Endothelial cell of umbilical vein (primary cell): ENCODE data around the gene PLCD3. TPM values are rescaled to one million over a fixed set of nuclear protein-coding genes. Genes with fewer than 3 reads are reported as not detected.

Experiments
- BruUV-seq: library from RNA; stranded (reverse); fragments of 400-500 nt; replicated peaks from 2 replicates; lab custom pipeline; 2021; lab: Mats Ljungman, UMichigan
- CTCF ChIA-PET: fragments of 300-600, 350-600 bp; sonication (Branson Sonifier 250); formaldehyde crosslinking; loops from one replicate; lab custom pipeline; 2021; ENCODE audit warnings: antibody characterized with exemption, inconsistent platforms; lab: Charles Lee
- POLR2A ChIA-PET: fragments of 300-600, 350-600 bp; sonication (Branson Sonifier 250); formaldehyde crosslinking; loops from one replicate; lab custom pipeline; 2021; ENCODE audit warnings: antibody characterized with exemption, inconsistent platforms; lab: Charles Lee
- DNase-seq: peaks from one replicate; pipeline ENCODE4 v3.0.0-alpha.2; 2011; ENCODE audit warnings: low read depth, low spot score
- FAIRE-seq: peaks from 2 replicates; lab custom pipeline; 2011; peaks lifted over from hg19 to GRCh38; lab: Jason Lieb, UNC
- H2AFZ ChIP-seq: 2 replicates; pipeline ENCODE4 v1.6.0; 2012; ENCODE audit warnings: low read depth, low read length, control low read depth, inconsistent platforms
- H3K27ac ChIP-seq: 2 replicates; pipeline ENCODE4 v1.5.1; 2011; ENCODE audit warnings: low read depth, mild to moderate bottlenecking, control low read depth, low read length, moderate library complexity; ENCODE audit not compliant: insufficient read depth
- H3K27me3 ChIP-seq, 2 experiments: 2 replicates each; pipeline versions ENCODE4 v1.6.0 to v1.6.1; 2011; ENCODE audit warnings: low read length in 2 of 2, mixed read lengths in 1 of 2; ENCODE audit not compliant: control insufficient read depth in 2 of 2, insufficient read depth in 2 of 2
- H3K36me3 ChIP-seq, 2 experiments: 2 replicates in 1 of 2; 3 replicates in 1 of 2; pipeline ENCODE4 v1.5.1; 2011; ENCODE audit warnings: low read length in 2 of 2, mild to moderate bottlenecking in 1 of 2, moderate library complexity in 1 of 2; ENCODE audit not compliant: control insufficient read depth in 2 of 2, insufficient read depth in 2 of 2; ENCODE audit errors: extremely low read depth in 1 of 2
- H3K4me1 ChIP-seq: 3 replicates; pipeline ENCODE4 v1.5.1; 2011; ENCODE audit warnings: mild to moderate bottlenecking, low read length; ENCODE audit not compliant: control insufficient read depth, insufficient read depth; ENCODE audit errors: extremely low read depth
- H3K4me2 ChIP-seq: 2 replicates; pipeline ENCODE4 v1.6.1; 2011; ENCODE audit warnings: low read length, control low read depth, mixed read lengths; ENCODE audit not compliant: insufficient read depth
- H3K4me3 ChIP-seq, 3 experiments: fragments of 200-600 bp in 1 of 3; sonication (generic), shearing (Covaris generic) in 1 of 3; replicated peaks in 1 of 3; 2 replicates each; pipeline ENCODE4 v1.5.1; 2011 to 2016; ENCODE audit warnings: control low read depth in 3 of 3, low read length in 3 of 3, mild to moderate bottlenecking in 2 of 3, inconsistent platforms in 1 of 3, low read depth in 1 of 3, moderate library complexity in 1 of 3; ENCODE audit not compliant: insufficient read depth in 1 of 3
- H3K79me2 ChIP-seq: 2 replicates; pipeline ENCODE4 v1.6.0; 2012; ENCODE audit warnings: low read length, inconsistent platforms; ENCODE audit not compliant: control insufficient read depth, insufficient read depth
- H3K9ac ChIP-seq: replicated peaks from 2 replicates; pipeline ENCODE3; 2011; ENCODE audit warnings: low read length, control low read depth; ENCODE audit not compliant: insufficient read depth; ENCODE audit errors: extremely low read depth
- H3K9me1 ChIP-seq: replicated peaks from 3 replicates; pipeline ENCODE4 v1.6.0; 2011; ENCODE audit warnings: mild to moderate bottlenecking, low read length; ENCODE audit not compliant: control insufficient read depth, insufficient read depth; ENCODE audit errors: extremely low read depth
- H3K9me3 ChIP-seq: replicated peaks from 2 replicates; pipeline ENCODE4 v1.5.1; 2012; ENCODE audit warnings: low read length, inconsistent platforms; ENCODE audit not compliant: control insufficient read depth, insufficient read depth
- H4K20me1 ChIP-seq: replicated peaks from 2 replicates; pipeline ENCODE3; 2011; ENCODE audit warnings: mild to moderate bottlenecking, low read length; ENCODE audit not compliant: control insufficient read depth, insufficient read depth; ENCODE audit errors: extremely low read depth
- EZH2 ChIP-seq: IDR thresholded peaks from 2 replicates; pipeline ENCODE4 v1.6.1; 2012; ENCODE audit warnings: borderline replicate concordance, low read depth, mild to moderate bottlenecking, moderate library complexity, low read length, inconsistent platforms; ENCODE audit not compliant: severe bottlenecking
- FOS ChIP-seq: IDR thresholded peaks from 2 replicates; pipeline ENCODE4 v1.6.1; 2011; ENCODE audit warnings: mild to moderate bottlenecking, low read length, moderate library complexity, borderline replicate concordance; ENCODE audit not compliant: insufficient read depth
- GATA2 ChIP-seq: IDR thresholded peaks from 2 replicates; pipeline ENCODE4 v1.7.0; 2011; ENCODE audit warnings: low read depth, mild to moderate bottlenecking, moderate library complexity, mixed read lengths, low read length; ENCODE audit not compliant: insufficient read length, insufficient read depth
- JUN ChIP-seq: IDR thresholded peaks from 2 replicates; pipeline ENCODE4 v1.6.1; 2011; ENCODE audit warnings: borderline replicate concordance, low read depth; ENCODE audit not compliant: insufficient read length, insufficient read depth
- MAX ChIP-seq: IDR thresholded peaks from 2 replicates; pipeline ENCODE4 v1.6.1; 2011; ENCODE audit not compliant: insufficient read depth, insufficient read length
- MYC ChIP-seq: IDR thresholded peaks from one replicate; pipeline ENCODE4 v1.6.1; 2011; ENCODE audit warnings: mild to moderate bottlenecking, low read depth, low read length
- POLR2A ChIP-seq: IDR thresholded peaks from 2 replicates; pipeline ENCODE4 v1.6.1; 2012; ENCODE audit warnings: low read depth, mild to moderate bottlenecking, control low read depth, low read length
- POLR2AphosphoS5 ChIP-seq: IDR thresholded peaks from 2 replicates; pipeline ENCODE4 v1.6.1; 2012; ENCODE audit warnings: low read depth, mild to moderate bottlenecking, control low read depth, low read length, moderate library complexity; ENCODE audit not compliant: insufficient read depth
- dilution Hi-C: fragments of 300-500 bp; cut with MboI; formaldehyde crosslinking; loops from one replicate; pipeline ENCODE4 v1.15.0; 2019; ENCODE audit warnings: low sequenced_read_pairs; ENCODE audit not compliant: extremely low pct_ligation_motif_present
- intact Hi-C: fragments of 100-400 bp; cut with micrococcal nuclease; formaldehyde crosslinking; loops from one replicate; pipeline ENCODE4 v1.10.0; 2022
- polyA plus RNA-seq, 4 experiments: library from polyadenylated mRNA; depleted of rRNA in 3 of 4; stranded (reverse) in 3 of 4; unstranded in 1 of 4; fragments of >200 nt; gene quantifications; 2 replicates each; pipeline versions ENCODE4 v1.2.1 to v1.2.3, GENCODE V29; 2011 to 2012; ENCODE audit warnings: missing spikeins in 1 of 4
- total RNA-seq: library from RNA; stranded (reverse); gene quantifications from 2 replicates; pipeline ENCODE4 v1.2.3, GENCODE V29; 2021
- TF ChIP-seq, protein P1 (sequence below), 2 donors: IDR thresholded peaks; 1 replicate in 1 of 2; 2 replicates in 1 of 2; pipeline ENCODE4 v1.5.1; 2011; ENCODE audit warnings: low read length in 2 of 2, mild to moderate bottlenecking in 2 of 2, moderate library complexity in 2 of 2, control low read depth in 1 of 2, inconsistent platforms in 1 of 2, low read depth in 1 of 2; ENCODE audit not compliant: insufficient read depth in 1 of 2; ENCODE audit errors: extremely low read depth in 1 of 2

PLCD3 gene
- total and polyA plus RNA-seq, 2 donors (not counting 3 experiments of a cell fraction or from before 2014, with no cell fraction given), result 30.4 to 43.1 TPM

GRCh38 chr17:45116434-45117016, 15.8 kb downstream of the PLCD3 start:
- no peaks in the 10 kb centered on the region for H3K27me3 ChIP-seq
- H3K9me1 ChIP-seq, result no peaks in the 10 kb centered on the region
- no peaks in the 10 kb centered on the region for H3K4me1 ChIP-seq
- H3K27ac ChIP-seq, result no peak overlapping the region
- H3K36me3 ChIP-seq, result peaks cover 0 to 2% of the 10 kb centered on the region in 2 experiments
- TF ChIP-seq MAX (no peak), POLR2AphosphoS5 (no peak), MYC (no peak), GATA2 (no peak), EZH2 (no peak), POLR2A (no peak), JUN (no peak), FOS (no peak)
- TF ChIP-seq, protein P1, sequence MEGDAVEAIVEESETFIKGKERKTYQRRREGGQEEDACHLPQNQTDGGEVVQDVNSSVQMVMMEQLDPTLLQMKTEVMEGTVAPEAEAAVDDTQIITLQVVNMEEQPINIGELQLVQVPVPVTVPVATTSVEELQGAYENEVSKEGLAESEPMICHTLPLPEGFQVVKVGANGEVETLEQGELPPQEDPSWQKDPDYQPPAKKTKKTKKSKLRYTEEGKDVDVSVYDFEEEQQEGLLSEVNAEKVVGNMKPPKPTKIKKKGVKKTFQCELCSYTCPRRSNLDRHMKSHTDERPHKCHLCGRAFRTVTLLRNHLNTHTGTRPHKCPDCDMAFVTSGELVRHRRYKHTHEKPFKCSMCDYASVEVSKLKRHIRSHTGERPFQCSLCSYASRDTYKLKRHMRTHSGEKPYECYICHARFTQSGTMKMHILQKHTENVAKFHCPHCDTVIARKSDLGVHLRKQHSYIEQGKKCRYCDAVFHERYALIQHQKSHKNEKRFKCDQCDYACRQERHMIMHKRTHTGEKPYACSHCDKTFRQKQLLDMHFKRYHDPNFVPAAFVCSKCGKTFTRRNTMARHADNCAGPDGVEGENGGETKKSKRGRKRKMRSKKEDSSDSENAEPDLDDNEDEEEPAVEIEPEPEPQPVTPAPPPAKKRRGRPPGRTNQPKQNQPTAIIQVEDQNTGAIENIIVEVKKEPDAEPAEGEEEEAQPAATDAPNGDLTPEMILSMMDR (IDR thresholded peaks at IDR 0.05; ENCODE audit: extremely low read depth in 1 of 2, insufficient read depth in 1 of 2, low read depth in 1 of 2, low read length in 2 of 2), result no peak
- dilution Hi-C loops, result no loop called here
- CTCF ChIA-PET, result interaction anchor here (2.6 to 6.9 kb wide), 2 partner anchors 8 to 19 kb away, joined by 10 to 34 read pairs; partner anchors contain the start of gene ACBD4
- no peak for DNase-seq
- BruUV-seq, result no TSS peak
- no peaks in the 10 kb centered on the region for H4K20me1 ChIP-seq
- H3K79me2 ChIP-seq, result no peaks in the 10 kb centered on the region
- H3K4me2 ChIP-seq, result no peak overlapping the region
- POLR2A ChIA-PET, result no interaction called here
- FAIRE-seq, result no peak
- intact Hi-C loops, result no loop called here
- H3K4me3 ChIP-seq, result no peak overlapping the region
- no peaks in the 10 kb centered on the region for H3K9me3 ChIP-seq
- no peak overlapping the region for H2AFZ ChIP-seq
- H3K9ac ChIP-seq, result no peak overlapping the region
